Esophagus muscularis mucosa (tissue), 4 donors: Measurements from ENCODE around the gene C1orf116. TPM values are rescaled to one million over a fixed set of nuclear protein-coding genes. Genes with fewer than 3 reads are reported as not detected.

ENCODE experiments used
- DNase-seq: peaks from one replicate; pipeline ENCODE4 v3.0.0-alpha.2; 2017; ENCODE audit errors: extremely low spot score
- H3K27ac ChIP-seq, 4 donors: fragments of 200-600 bp; sonication (generic); replicated peaks in 1 of 4; 1 replicate in 3 of 4; 2 replicates in 1 of 4; pipeline ENCODE4 v1.5.1; 2016 to 2019; ENCODE audit warnings: mild to moderate bottlenecking in 1 of 4
- H3K27me3 ChIP-seq, 4 donors: fragments of 200-600 bp; sonication (generic); one replicate each; pipeline versions ENCODE4 v1.5.1 to v1.6.0; 2016 to 2019
- H3K36me3 ChIP-seq, 4 donors: fragments of 200-600 bp; sonication (generic); one replicate each; pipeline ENCODE4 v1.5.1; 2016 to 2019
- H3K4me1 ChIP-seq, 4 donors: fragments of 200-600 bp; sonication (generic); one replicate each; pipeline ENCODE4 v1.5.1; 2016 to 2019
- H3K4me3 ChIP-seq, 4 donors: fragments of 200-600 bp; sonication (generic); 1 replicate in 2 of 4; 2 replicates in 2 of 4; pipeline ENCODE4 v1.5.1; 2016 to 2019; ENCODE audit warnings: mild to moderate bottlenecking in 4 of 4, moderate library complexity in 1 of 4
- H3K9me3 ChIP-seq, 4 donors: fragments of 200-600 bp; sonication (generic); 1 replicate in 3 of 4; 2 replicates in 1 of 4; pipeline ENCODE4 v1.5.1; 2016 to 2019
- EP300 ChIP-seq: sonication (generic); formaldehyde crosslinking; IDR thresholded peaks from one replicate; pipeline ENCODE4 v1.6.1; 2017; ENCODE audit warnings: antibody characterized with exemption
- POLR2A ChIP-seq: fragments of 450-650 bp; IDR thresholded peaks from one replicate; pipeline ENCODE4 v1.6.1; 2017; ENCODE audit warnings: antibody characterized with exemption, moderate library complexity, mild to moderate bottlenecking, low read depth
- POLR2AphosphoS5 ChIP-seq, 2 donors: sonication (generic); formaldehyde crosslinking; IDR thresholded peaks; one replicate each; pipeline ENCODE4 v1.6.1; 2017; ENCODE audit warnings: antibody characterized with exemption in 2 of 2
- WGBS: methylation state at CpG from one replicate; pipeline ENCODE4 v1.1.5; 2018; 5-methylcytosine and 5-hydroxymethylcytosine counted together
- intact Hi-C: fragments of 100-400 bp; cut with DNase I; formaldehyde crosslinking; loops from one replicate; pipeline ENCODE4 v1.15.1; 2023
- total RNA-seq, 4 donors: library from RNA; depleted of rRNA; stranded (reverse); fragments of >200 nt; gene quantifications; one replicate each; pipeline versions ENCODE4 v1.1.0 to v1.2.1, GENCODE V29; 2016
- TF ChIP-seq, protein P1 (sequence below), 3 experiments: fragments of 200-600 bp in 2 of 3; fragments of 450-650 bp in 1 of 3; sonication (generic) in 2 of 3; IDR thresholded peaks; one replicate each; pipeline ENCODE4 v1.5.1; 2017 to 2019; ENCODE audit warnings: antibody characterized with exemption in 3 of 3, mild to moderate bottlenecking in 2 of 3, moderate library complexity in 1 of 3

The C1orf116 gene
- total RNA-seq, 4 donors from 2014 or later, result under 0.01 to 0.32 (median 0.17) TPM

DNA sequence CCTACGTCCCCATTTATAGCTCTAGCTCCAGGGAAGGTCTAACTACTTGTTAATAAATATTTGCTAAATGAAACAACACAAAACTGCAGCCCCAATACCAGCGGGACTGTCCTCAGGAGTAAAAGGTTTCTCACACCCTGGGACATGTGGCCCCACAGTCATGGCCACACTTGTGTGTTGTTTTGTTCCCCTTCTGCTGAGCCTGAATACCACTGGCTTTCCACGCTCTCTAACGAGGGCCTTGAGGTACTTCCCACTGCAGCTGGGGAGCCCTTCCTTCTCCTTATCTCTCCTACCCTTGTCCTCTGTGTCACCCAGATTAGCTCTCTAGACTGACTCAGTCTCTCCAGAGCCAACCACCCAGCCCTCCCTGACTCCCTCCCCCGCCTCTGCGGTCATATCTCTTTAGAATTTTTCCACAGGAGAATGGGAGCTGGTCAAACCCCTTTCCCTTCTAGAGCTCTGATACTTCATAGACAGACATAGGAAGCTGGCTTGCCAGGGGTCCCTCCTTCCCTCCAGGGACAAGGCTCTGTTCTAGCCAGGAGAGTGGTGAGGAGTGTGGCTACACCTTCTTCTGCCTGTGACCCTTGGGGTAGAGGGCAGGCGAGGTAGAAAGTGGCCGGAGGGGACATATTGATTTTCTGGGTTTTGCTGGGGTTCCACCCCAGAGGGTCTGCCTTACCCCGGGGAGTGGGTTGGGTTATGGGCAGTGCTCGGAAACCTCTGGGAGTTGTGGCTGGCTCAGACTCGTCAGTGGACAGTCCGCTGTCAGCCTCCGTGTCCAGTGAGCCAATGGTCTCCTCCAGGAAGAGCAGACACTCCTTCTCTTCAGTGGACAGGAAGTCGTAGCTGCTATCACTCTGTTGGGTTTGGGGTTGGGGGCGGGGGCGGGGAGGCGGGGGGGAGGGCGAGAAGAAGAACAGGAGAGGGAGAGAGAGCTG is 8.1 kb downstream of the C1orf116 start:
- Histone ChIP-seq H3K4me1 (peaks cover 28 to 39% (median 32%) of the 10 kb centered on the region in 4 donors), H3K36me3 (no peaks in the 10 kb centered on the region), H3K4me3 (no peak overlapping the region), H3K27me3 (no peaks in the 10 kb centered on the region), H3K27ac (peak overlapping the region; percentile 29 to 76 (median 54)), H3K9me3 (no peaks in the 10 kb centered on the region)
- TF ChIP-seq EP300, result no peak
- TF ChIP-seq, protein P1, sequence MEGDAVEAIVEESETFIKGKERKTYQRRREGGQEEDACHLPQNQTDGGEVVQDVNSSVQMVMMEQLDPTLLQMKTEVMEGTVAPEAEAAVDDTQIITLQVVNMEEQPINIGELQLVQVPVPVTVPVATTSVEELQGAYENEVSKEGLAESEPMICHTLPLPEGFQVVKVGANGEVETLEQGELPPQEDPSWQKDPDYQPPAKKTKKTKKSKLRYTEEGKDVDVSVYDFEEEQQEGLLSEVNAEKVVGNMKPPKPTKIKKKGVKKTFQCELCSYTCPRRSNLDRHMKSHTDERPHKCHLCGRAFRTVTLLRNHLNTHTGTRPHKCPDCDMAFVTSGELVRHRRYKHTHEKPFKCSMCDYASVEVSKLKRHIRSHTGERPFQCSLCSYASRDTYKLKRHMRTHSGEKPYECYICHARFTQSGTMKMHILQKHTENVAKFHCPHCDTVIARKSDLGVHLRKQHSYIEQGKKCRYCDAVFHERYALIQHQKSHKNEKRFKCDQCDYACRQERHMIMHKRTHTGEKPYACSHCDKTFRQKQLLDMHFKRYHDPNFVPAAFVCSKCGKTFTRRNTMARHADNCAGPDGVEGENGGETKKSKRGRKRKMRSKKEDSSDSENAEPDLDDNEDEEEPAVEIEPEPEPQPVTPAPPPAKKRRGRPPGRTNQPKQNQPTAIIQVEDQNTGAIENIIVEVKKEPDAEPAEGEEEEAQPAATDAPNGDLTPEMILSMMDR (IDR thresholded peaks at IDR 0.05), result no peak
- TF ChIP-seq POLR2A, result no peak
- DNase-seq, result no peak
- 66% methylated on average over 11 of the region's 18 CpGs for WGBS
- intact Hi-C loops, result no loop called here

DNA sequence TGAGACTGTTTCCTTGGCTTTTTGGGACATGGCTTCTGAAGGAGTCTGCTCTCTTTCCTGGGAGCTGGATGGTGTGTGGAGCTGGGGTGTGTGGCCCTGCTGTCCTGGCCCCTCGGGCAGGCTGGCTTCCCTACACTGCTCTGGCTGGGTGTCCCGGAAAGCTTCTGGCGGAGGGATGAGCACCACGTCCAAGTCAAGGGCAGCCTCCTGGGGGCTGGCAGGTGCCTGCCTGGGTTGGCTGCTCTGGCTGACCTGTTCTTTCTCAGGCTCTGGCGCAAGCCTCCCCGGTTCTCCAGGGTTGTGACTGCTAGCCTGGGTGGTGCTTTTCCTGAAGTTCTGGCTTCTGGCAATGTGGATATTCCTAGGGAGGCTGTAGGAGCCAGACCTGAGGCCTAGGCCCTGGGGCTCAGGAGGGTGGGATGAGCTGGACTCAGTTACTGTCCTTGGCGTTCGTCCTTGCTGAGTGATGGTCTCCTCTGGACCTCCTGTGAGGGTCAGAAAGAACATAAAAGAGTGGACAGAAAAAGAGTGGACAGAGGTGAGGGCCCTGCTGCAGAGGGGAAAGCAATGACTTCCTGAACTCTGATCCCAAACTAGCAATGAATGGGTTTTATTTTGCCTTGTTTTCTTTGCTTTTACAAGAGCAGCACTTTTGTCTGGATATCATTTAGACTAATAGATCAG is 9.4 kb downstream of the C1orf116 start:
- WGBS, result 98% methylated on average over 5 of the region's 8 CpGs
- no peaks in the 10 kb centered on the region for H3K9me3 ChIP-seq
- H3K4me3 ChIP-seq, result no peak overlapping the region
- no peak overlapping the region for H3K27ac ChIP-seq
- TF ChIP-seq POLR2A, result no peak
- no peak for TF ChIP-seq POLR2AphosphoS5 (IDR thresholded peaks at IDR 0.05)
- TF ChIP-seq, protein P1 (IDR thresholded peaks at IDR 0.05), result no peak
- no peak for TF ChIP-seq EP300
- intact Hi-C loops, result no loop called here
- peaks cover 28 to 39% (median 32%) of the 10 kb centered on the region in 4 donors for H3K4me1 ChIP-seq
- peak; percentile 64 for DNase-seq
- H3K36me3 ChIP-seq, result no peaks in the 10 kb centered on the region
- no peaks in the 10 kb centered on the region for H3K27me3 ChIP-seq

DNA sequence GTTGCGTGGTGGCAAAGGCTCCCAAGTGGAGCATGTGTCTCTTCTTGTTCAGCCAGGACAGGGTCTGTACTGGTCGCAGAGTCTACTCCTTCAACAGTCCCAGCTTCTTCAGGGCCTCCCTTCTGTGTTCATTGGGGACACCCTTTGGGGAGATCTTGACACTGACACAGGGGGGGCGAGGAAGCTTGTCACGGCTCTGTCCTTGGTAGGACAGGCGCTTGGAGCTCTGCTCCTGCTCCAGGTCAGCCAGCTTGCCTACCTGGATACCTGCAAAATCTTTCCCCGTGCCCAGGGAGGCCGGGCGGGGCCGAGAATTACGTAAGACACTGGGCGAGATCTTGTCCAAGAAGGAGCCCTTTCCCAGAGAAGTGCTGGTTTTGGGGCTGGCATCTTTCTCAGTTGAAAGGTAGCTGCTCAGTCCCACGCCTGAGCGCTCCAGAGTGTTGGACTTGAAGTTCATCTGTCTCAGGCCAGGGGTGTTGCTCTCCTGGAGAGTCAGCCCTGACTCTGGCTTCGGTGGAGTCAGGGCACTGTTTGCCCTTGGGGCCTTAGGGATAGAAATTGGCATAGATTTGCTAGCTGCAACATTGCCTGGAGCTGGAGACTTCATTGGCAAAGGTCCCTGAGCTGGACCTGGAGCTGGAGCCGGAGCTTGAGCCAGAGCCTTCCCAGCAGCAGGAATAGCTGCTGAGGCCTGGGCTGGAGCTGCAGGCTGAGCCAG is 10.5 kb downstream of the C1orf116 start:
- intact Hi-C loops, result no loop called here
- no peaks in the 10 kb centered on the region for H3K27me3 ChIP-seq
- WGBS, result 96% methylated on average over 4 of the region's 15 CpGs
- no peaks in the 10 kb centered on the region for H3K36me3 ChIP-seq
- H3K4me3 ChIP-seq, result no peak overlapping the region
- no peaks in the 10 kb centered on the region for H3K9me3 ChIP-seq
- H3K27ac ChIP-seq, result no peak overlapping the region
- TF ChIP-seq POLR2A (no peak), POLR2AphosphoS5 (IDR thresholded peaks at IDR 0.05) (no peak), EP300 (no peak)
- TF ChIP-seq, protein P1 (IDR thresholded peaks at IDR 0.05), result no peak
- peaks cover 26 to 39% (median 32%) of the 10 kb centered on the region in 4 donors for H3K4me1 ChIP-seq
- peak; percentile 75 for DNase-seq

DNA sequence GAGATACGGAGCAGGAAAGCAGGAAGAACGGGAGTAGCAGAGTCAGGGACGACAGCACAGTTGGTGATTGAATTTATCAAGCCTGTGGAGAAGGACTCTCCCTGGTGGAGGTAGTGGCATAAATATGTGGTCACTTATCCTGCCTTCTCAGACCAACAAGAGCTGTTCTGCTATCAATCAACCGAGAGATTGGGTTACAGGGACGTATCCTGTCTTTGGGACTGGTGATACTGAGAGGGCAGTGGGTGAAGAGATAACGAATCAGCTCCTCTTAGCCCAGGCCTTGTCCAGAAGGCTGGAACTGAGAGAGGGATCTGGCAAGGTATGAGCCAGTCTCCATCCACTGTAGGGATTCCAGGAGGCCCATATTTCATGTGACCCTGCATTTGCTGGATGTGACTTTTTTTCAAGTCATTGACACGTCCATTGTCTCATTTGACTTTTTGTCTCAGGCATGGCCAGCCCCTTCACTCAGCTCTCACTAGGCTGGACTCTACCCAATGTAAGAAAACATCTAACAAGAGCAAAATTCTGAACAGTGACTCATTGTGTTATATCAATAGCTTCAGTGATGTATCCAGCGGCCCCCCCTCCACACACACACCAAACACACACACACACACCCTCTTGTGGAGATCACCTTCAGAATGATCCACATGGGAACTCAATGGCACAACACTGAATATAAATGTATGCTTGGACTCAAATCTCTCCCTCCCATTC is 11.3 kb downstream of the C1orf116 start:
- peak; percentile 66 for DNase-seq
- Histone ChIP-seq H3K4me3 (no peak overlapping the region), H3K4me1 (peaks cover 22 to 34% (median 25%) of the 10 kb centered on the region in 4 donors), H3K27me3 (no peaks in the 10 kb centered on the region), H3K27ac (no peak overlapping the region), H3K9me3 (no peaks in the 10 kb centered on the region), H3K36me3 (no peaks in the 10 kb centered on the region)
- TF ChIP-seq EP300 (no peak), POLR2AphosphoS5 (IDR thresholded peaks at IDR 0.05) (no peak), POLR2A (no peak)
- TF ChIP-seq, protein P1 (IDR thresholded peaks at IDR 0.05), result no peak
- 92% methylated on average over 8 of the region's 8 CpGs for WGBS
- intact Hi-C loops, result no loop called here
